ENCODE results near the gene FRMPD4.
A peak's percentile ranks its signal among the peaks of the same experiment; 100 is the strongest.

FRMPD4 gene

GRCh38 chrX:12367254-12367653, 229.0 kb downstream of the FRMPD4 start:
- DNase-seq (ENCODE audit: low read depth): no peak

GRCh38 chrX:12370497-12370986, 232.3 kb downstream of the FRMPD4 start:
- DNase-seq (ENCODE audit: low read depth): peak; percentile 75

- peak; percentile 44 for DNase-seq (ENCODE audit: low read depth)
Measured at GRCh38 chrX:12372111-12372510, 233.8 kb downstream of the FRMPD4 start.

GRCh38 chrX:12374286-12374685, 236.0 kb downstream of the FRMPD4 start:
- no peak for DNase-seq (ENCODE audit: low read depth)

GRCh38 chrX:12378253-12378652, 240.0 kb downstream of the FRMPD4 start:
- no peak for DNase-seq (ENCODE audit: low read depth)

- no peak for DNase-seq (ENCODE audit: low read depth)
Measured at GRCh38 chrX:12378706-12379105, 240.4 kb downstream of the FRMPD4 start.

- no peak for DNase-seq (ENCODE audit: low read depth)
Measured at GRCh38 chrX:12379671-12380070, 241.4 kb downstream of the FRMPD4 start.

GRCh38 chrX:12383196-12383595, 244.9 kb downstream of the FRMPD4 start:
- DNase-seq (ENCODE audit: low read depth): no peak

GRCh38 chrX:12390301-12390700, 252.0 kb downstream of the FRMPD4 start:
- DNase-seq (ENCODE audit: low read depth): peak; percentile 25

GRCh38 chrX:12396584-12396983, 258.3 kb downstream of the FRMPD4 start:
- DNase-seq (ENCODE audit: low read depth): no peak

GRCh38 chrX:12400218-12400617, 261.9 kb downstream of the FRMPD4 start:
- no peak for DNase-seq (ENCODE audit: low read depth)

GRCh38 chrX:12401252-12401651, 263.0 kb downstream of the FRMPD4 start:
- DNase-seq (ENCODE audit: low read depth): no peak

- DNase-seq (ENCODE audit: low read depth): no peak
Measured at GRCh38 chrX:12403474-12404082, 265.3 kb downstream of the FRMPD4 start.

- DNase-seq (ENCODE audit: low read depth): no peak
Measured at GRCh38 chrX:12405306-12405705, 267.0 kb downstream of the FRMPD4 start.

GRCh38 chrX:12410523-12410922, 272.2 kb downstream of the FRMPD4 start:
- DNase-seq (ENCODE audit: low read depth): no peak

GRCh38 chrX:12411831-12412230, 273.6 kb downstream of the FRMPD4 start:
- DNase-seq (ENCODE audit: low read depth): no peak

- no peak for DNase-seq (ENCODE audit: low read depth)
Measured at GRCh38 chrX:12412561-12412960, 274.3 kb downstream of the FRMPD4 start.

- DNase-seq (ENCODE audit: low read depth): no peak
Measured at GRCh38 chrX:12419591-12419990, 281.3 kb downstream of the FRMPD4 start.

- DNase-seq (ENCODE audit: low read depth): no peak
Measured at GRCh38 chrX:12421918-12422317, 283.6 kb downstream of the FRMPD4 start.

GRCh38 chrX:12423346-12423745, 285.1 kb downstream of the FRMPD4 start:
- DNase-seq (ENCODE audit: low read depth): no peak

GRCh38 chrX:12425496-12425895, 287.2 kb downstream of the FRMPD4 start:
- DNase-seq (ENCODE audit: low read depth): no peak

- DNase-seq (ENCODE audit: low read depth): no peak
Measured at GRCh38 chrX:12426420-12426819, 288.1 kb downstream of the FRMPD4 start.

GRCh38 chrX:12434493-12434892, 296.2 kb downstream of the FRMPD4 start:
- no peak for DNase-seq (ENCODE audit: low read depth)

- no peak for DNase-seq (ENCODE audit: low read depth)
Measured at GRCh38 chrX:12439416-12439815, 301.1 kb downstream of the FRMPD4 start.

Measured in GM04504 (cell line).